Stomach (tissue), 9 donors: ENCODE results near the gene UPF1. TPM values are rescaled to one million over a fixed set of nuclear protein-coding genes. Genes with fewer than 3 reads are reported as not detected.

ENCODE experiments used
- DNase-seq, 2 donors: peaks; one replicate each; pipeline versions ENCODE4 v3.0.0 to v3.0.0-alpha.2; 2013 to 2019
- H3K27ac ChIP-seq, 5 donors: fragments of 200-600 bp in 4 of 5; sonication (generic) in 4 of 5; one replicate each; pipeline ENCODE4 v1.5.1; 2013 to 2019; ENCODE audit warnings: mild to moderate bottlenecking in 1 of 5, moderate library complexity in 1 of 5
- H3K27me3 ChIP-seq, 3 donors: fragments of 200-600 bp; sonication (generic); one replicate each; pipeline ENCODE4 v1.5.1; 2017 to 2019; ENCODE audit warnings: mixed run types in 1 of 3
- H3K36me3 ChIP-seq, 4 donors: fragments of 200-600 bp; sonication (generic); 1 replicate in 3 of 4; 2 replicates in 1 of 4; pipeline ENCODE4 v1.5.1; 2016 to 2019
- H3K4me1 ChIP-seq, 4 donors: fragments of 200-600 bp; sonication (generic); one replicate each; pipeline ENCODE4 v1.5.1; 2016 to 2019
- H3K4me3 ChIP-seq, 4 donors: fragments of 200-600 bp; sonication (generic) in 3 of 4; one replicate each; pipeline ENCODE4 v1.5.1; 2016 to 2019; ENCODE audit warnings: mild to moderate bottlenecking in 1 of 4
- H3K9me3 ChIP-seq, 4 donors: fragments of 200-600 bp; sonication (generic); one replicate each; pipeline ENCODE4 v1.5.1; 2016 to 2019
- CTCF ChIP-seq, 7 experiments: fragments of 450-650 bp in 4 of 7; fragments of 200-600 bp in 3 of 7; sonication (generic) in 3 of 7; IDR thresholded peaks; one replicate each; pipeline ENCODE4 v1.5.1; 2016 to 2019; ENCODE audit warnings: antibody characterized with exemption in 7 of 7, control low read depth in 2 of 7, mild to moderate bottlenecking in 1 of 7
- EP300 ChIP-seq: sonication (generic); formaldehyde crosslinking; IDR thresholded peaks from one replicate; pipeline ENCODE4 v1.6.1; 2017; ENCODE audit warnings: antibody characterized with exemption
- POLR2A ChIP-seq, 4 donors: fragments of 450-650 bp; IDR thresholded peaks; one replicate each; pipeline ENCODE4 v1.6.1; 2016; ENCODE audit warnings: antibody characterized with exemption in 4 of 4, control low read depth in 2 of 4, mild to moderate bottlenecking in 1 of 4, moderate library complexity in 1 of 4
- POLR2AphosphoS5 ChIP-seq, 3 donors: sonication (generic); formaldehyde crosslinking; IDR thresholded peaks; one replicate each; pipeline ENCODE4 v1.6.1; 2016; ENCODE audit warnings: antibody characterized with exemption in 3 of 3
- WGBS, 5 donors: extraction: QIAGEN DNeasy Blood & Tissue Kit in 3 of 5; methylation state at CpG; one replicate each; pipeline versions ENCODE4 v1.1.5 to v1.1.7; 2013 to 2018; 5-methylcytosine and 5-hydroxymethylcytosine counted together
- intact Hi-C: fragments of 100-400 bp; cut with DNase I; formaldehyde crosslinking; loops from one replicate; pipeline ENCODE4 v1.15.1; 2023; ENCODE audit warnings: low total_unique reads
- polyA plus RNA-seq, 3 donors: library from polyadenylated mRNA; stranded (reverse); fragments of 200-250 nt; gene quantifications; one replicate each; pipeline ENCODE4 v1.2.3, GENCODE V29; 2013
- total RNA-seq, 5 donors: library from RNA; depleted of rRNA; stranded (reverse); fragments of >200 nt; gene quantifications; one replicate each; pipeline versions ENCODE4 v1.1.0 to v1.2.3, GENCODE V29; 2014 to 2016
- donor health status: healthy with polysubstance abuse.
- donor health status: Bipolar disorder and iron deficiency.
- donor health status: healthy.

The UPF1 gene
- total and polyA plus RNA-seq, 8 donors = 26.3 to 111 (median 38.7) TPM

- no peaks in the 10 kb centered on the region for H3K9me3 ChIP-seq
- intact Hi-C loops = no loop called here
- no peaks in the 10 kb centered on the region for H3K27me3 ChIP-seq
- H3K27ac ChIP-seq = no peak overlapping the region
- H3K4me3 ChIP-seq = no peak overlapping the region
- TF ChIP-seq EP300 (no peak), POLR2AphosphoS5 (IDR thresholded peaks at IDR 0.05) (no peak), POLR2A (IDR thresholded peaks at IDR 0.05) (no peak), CTCF (IDR thresholded peaks at IDR 0.05) (no peak)
- H3K4me1 ChIP-seq = peaks cover 0 to 13% (median 7%) of the 10 kb centered on the region in 4 donors
- WGBS, 5 donors = 81 to 94% (median 85%) methylated on average over 7 to 12 of the region's 12 CpGs
- H3K36me3 ChIP-seq = peaks cover 95 to 100% (median 100%) of the 10 kb centered on the region in 4 donors
- no peak for DNase-seq
These were observed 28.0 kb downstream of the UPF1 start for GRCh38 chr19:18859676-18860301.

GRCh38 chr19:18860302-18860700, 28.5 kb downstream of the UPF1 start:
- Histone ChIP-seq H3K27ac (no peak overlapping the region), H3K4me1 (peaks cover 0 to 13% (median 7%) of the 10 kb centered on the region in 4 donors), H3K36me3 (peaks cover 95 to 100% (median 100%) of the 10 kb centered on the region in 4 donors), H3K4me3 (no peak overlapping the region), H3K9me3 (no peaks in the 10 kb centered on the region), H3K27me3 (no peaks in the 10 kb centered on the region)
- TF ChIP-seq POLR2A (IDR thresholded peaks at IDR 0.05) = no peak
- TF ChIP-seq CTCF (IDR thresholded peaks at IDR 0.05) = no peak
- TF ChIP-seq EP300 = no peak
- TF ChIP-seq POLR2AphosphoS5 (IDR thresholded peaks at IDR 0.05) = no peak
- intact Hi-C loops = no loop called here
- WGBS, 5 donors = 76 to 84% (median 77%) methylated on average over 11 of the region's 11 CpGs
- no peak for DNase-seq

GRCh38 chr19:18860725-18861124, 29.0 kb downstream of the UPF1 start:
- TF ChIP-seq EP300 (no peak), POLR2A (IDR thresholded peaks at IDR 0.05) (no peak), CTCF (IDR thresholded peaks at IDR 0.05) (no peak), POLR2AphosphoS5 (IDR thresholded peaks at IDR 0.05) (no peak)
- 84 to 93% (median 91%) methylated on average over 3 to 17 of the region's 17 CpGs for WGBS, 5 donors

GRCh38 chr19:18861235-18861634, 29.5 kb downstream of the UPF1 start:
- Histone ChIP-seq H3K4me1 (peaks cover 0 to 15% (median 7%) of the 10 kb centered on the region in 4 donors), H3K27me3 (no peaks in the 10 kb centered on the region), H3K36me3 (peaks cover 94 to 100% (median 100%) of the 10 kb centered on the region in 4 donors), H3K27ac (no peak overlapping the region), H3K9me3 (no peaks in the 10 kb centered on the region), H3K4me3 (no peak overlapping the region)
- TF ChIP-seq EP300 (no peak), POLR2AphosphoS5 (IDR thresholded peaks at IDR 0.05) (no peak), POLR2A (IDR thresholded peaks at IDR 0.05) (no peak), CTCF (IDR thresholded peaks at IDR 0.05) (no peak)
- 69 to 82% (median 77%) methylated on average over 8 to 9 of the region's 9 CpGs for WGBS, 5 donors
- no peak for DNase-seq
- intact Hi-C loops = no loop called here

More at GRCh38 chr19:18860725-18861124, 29.0 kb downstream of the UPF1 start:
- intact Hi-C loops = no loop called here
- Histone ChIP-seq H3K9me3 (no peaks in the 10 kb centered on the region), H3K27ac (no peak overlapping the region), H3K36me3 (peaks cover 95 to 100% (median 100%) of the 10 kb centered on the region in 4 donors), H3K4me1 (peaks cover 0 to 13% (median 7%) of the 10 kb centered on the region in 4 donors), H3K4me3 (no peak overlapping the region), H3K27me3 (no peaks in the 10 kb centered on the region)
- no peak for DNase-seq
